GM23248 (cell line): ENCODE data around the gene DTWD2. TPM values are rescaled to one million over a fixed set of nuclear protein-coding genes. Genes with fewer than 3 reads are reported as not detected.
A peak's percentile ranks its signal among the peaks of the same experiment; 100 is the strongest.
"Not testable (repeated sequence)": the region's sequence is repeated elsewhere in the genome, so short reads cannot be mapped to it uniquely, and the experiment has no call there.

ENCODE experiments used
- DNase-seq: peaks from one replicate; pipeline ENCODE4 v3.0.0-alpha.2; 2015
- H2AFZ ChIP-seq: fragments of 200-600 bp; sonication (generic); 2 replicates; pipeline ENCODE4 v1.6.1; 2016; ENCODE audit warnings: antibody characterized with exemption
- H3F3A ChIP-seq: fragments of 200-600 bp; sonication (generic); 2 replicates; pipeline ENCODE4 v1.6.1; 2016; ENCODE audit warnings: mild to moderate bottlenecking, antibody characterized with exemption, mixed run types; ENCODE audit not compliant: insufficient read depth
- H3K27ac ChIP-seq: fragments of 200-600 bp; sonication (generic); 2 replicates; pipeline ENCODE4 v1.5.1; 2016; ENCODE audit warnings: mild to moderate bottlenecking
- H3K27me3 ChIP-seq: fragments of 200-600 bp; sonication (generic); replicated peaks from 2 replicates; pipeline ENCODE4 v1.6.1; 2016; ENCODE audit warnings: mild to moderate bottlenecking; ENCODE audit not compliant: insufficient read depth
- H3K36me3 ChIP-seq: fragments of 200-600 bp; sonication (generic); 2 replicates; pipeline ENCODE4 v1.6.1; 2016; ENCODE audit warnings: low read depth, mild to moderate bottlenecking
- H3K4me1 ChIP-seq: fragments of 200-600 bp; sonication (generic); 2 replicates; pipeline ENCODE4 v1.6.1; 2016; ENCODE audit warnings: mild to moderate bottlenecking; ENCODE audit not compliant: insufficient read depth
- H3K4me2 ChIP-seq: fragments of 200-600 bp; sonication (generic); one replicate; pipeline ENCODE4 v1.6.1; 2016; ENCODE audit warnings: mild to moderate bottlenecking; ENCODE audit not compliant: unreplicated experiment
- H3K4me3 ChIP-seq: fragments of 200-600 bp; sonication (generic); 2 replicates; pipeline ENCODE4 v1.5.1; 2016; ENCODE audit warnings: mild to moderate bottlenecking
- H3K79me2 ChIP-seq: fragments of 200-600 bp; sonication (generic); 2 replicates; pipeline ENCODE4 v1.6.1; 2016; ENCODE audit warnings: mild to moderate bottlenecking; ENCODE audit not compliant: insufficient read depth
- H3K9ac ChIP-seq: fragments of 200-600 bp; sonication (generic); 2 replicates; pipeline ENCODE4 v1.6.1; 2016; ENCODE audit warnings: mild to moderate bottlenecking
- H3K9me2 ChIP-seq: fragments of 200-600 bp; sonication (generic); 2 replicates; pipeline ENCODE4 v1.6.1; 2016; ENCODE audit warnings: mixed run types, mild to moderate bottlenecking, moderate library complexity; ENCODE audit not compliant: insufficient read depth
- H3K9me3 ChIP-seq: fragments of 200-600 bp; sonication (generic); one replicate; pipeline ENCODE4 v1.6.1; 2017; ENCODE audit warnings: low read depth
- H4K20me1 ChIP-seq: fragments of 200-600 bp; sonication (generic); 2 replicates; pipeline ENCODE4 v1.6.0; 2016; ENCODE audit not compliant: insufficient read depth
- EZH2 ChIP-seq: fragments of 200-600 bp; sonication (generic); IDR thresholded peaks from 2 replicates; pipeline ENCODE4 v1.6.1; 2018; ENCODE audit warnings: antibody characterized with exemption, mild to moderate bottlenecking; ENCODE audit not compliant: insufficient read depth, poor library complexity, severe bottlenecking
- EZH2phosphoT487 ChIP-seq: fragments of 200-600 bp; sonication (generic); IDR thresholded peaks from 2 replicates; pipeline ENCODE4 v1.6.1; 2018; ENCODE audit warnings: antibody characterized with exemption, moderate library complexity, mild to moderate bottlenecking, low read depth; ENCODE audit not compliant: insufficient read depth
- WGBS, 2 experiments: methylation state at CpG; one replicate each; pipeline ENCODE4 v1.1.6; 2015 to 2017; ENCODE audit warnings: low lambda C conversion rate in 2 of 2, low coverage in 1 of 2; ENCODE audit errors: missing lambda C conversion rate in 2 of 2; 5-methylcytosine and 5-hydroxymethylcytosine counted together
- in situ Hi-C: fragments of 300-500 bp; cut with MboI; formaldehyde crosslinking; loops from 2 replicates; pipeline ENCODE4 v1.15.0; 2020
- polyA plus RNA-seq: library from polyadenylated mRNA; unstranded; fragments of >200 nt; fragmentation: Nextera tagmentation; extraction: Ambion mirVana; gene quantifications from 2 replicates; pipeline ENCODE4 v1.2.1, GENCODE V29; 2016
- total RNA-seq: library from RNA; depleted of rRNA; stranded (reverse); fragments of >200 nt; shearing (Covaris generic); gene quantifications from 2 replicates; pipeline ENCODE4 v1.2.3, GENCODE V29; 2014

Gene DTWD2
- total and polyA plus RNA-seq, 2 experiments from 2014 or later, result 1.7 to 5.5 TPM

DNA sequence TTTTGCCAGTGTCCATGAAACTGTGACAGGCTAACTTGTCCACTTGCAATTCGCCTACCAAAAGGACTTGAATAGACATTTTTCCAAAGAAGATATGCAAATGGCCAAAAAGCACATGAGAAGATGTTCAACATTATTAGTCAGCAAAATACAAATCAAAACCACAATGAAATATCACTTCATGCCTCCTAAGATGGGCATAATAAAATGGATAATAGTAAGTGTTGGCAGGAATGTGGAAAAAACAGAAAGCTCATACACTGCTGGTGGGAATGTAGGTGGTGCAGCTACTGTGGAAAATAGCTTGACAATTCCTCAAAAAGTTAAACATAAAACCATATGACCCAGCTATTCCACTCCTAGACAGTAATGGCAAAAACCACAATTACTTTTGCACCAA, 7.9 kb downstream of the DTWD2 start:
- no peaks in the 10 kb centered on the region for H3F3A ChIP-seq
- in situ Hi-C loops, result no loop called here
- H3K4me3 ChIP-seq, result no peak overlapping the region
- WGBS, 2 experiments, result 92 to 94% methylated on average over 1 of the region's 1 CpG
- no peaks in the 10 kb centered on the region for H3K9me3 ChIP-seq
- H3K36me3 ChIP-seq, result no peaks in the 10 kb centered on the region
- no peak overlapping the region for H2AFZ ChIP-seq
- H3K9me2 ChIP-seq, result no peaks in the 10 kb centered on the region
- H3K27ac ChIP-seq, result no peak overlapping the region
- H3K4me1 ChIP-seq, result peaks cover 11% of the 10 kb centered on the region; the same call in 1 of the 2 replicates
- no peak overlapping the region for H3K9ac ChIP-seq
- no peaks in the 10 kb centered on the region for H4K20me1 ChIP-seq
- TF ChIP-seq EZH2phosphoT487, result no peak
- TF ChIP-seq EZH2, result no peak
- DNase-seq, result no peak
- no peak overlapping the region for H3K4me2 ChIP-seq
- no peaks in the 10 kb centered on the region for H3K27me3 ChIP-seq
- no peaks in the 10 kb centered on the region for H3K79me2 ChIP-seq

DNA sequence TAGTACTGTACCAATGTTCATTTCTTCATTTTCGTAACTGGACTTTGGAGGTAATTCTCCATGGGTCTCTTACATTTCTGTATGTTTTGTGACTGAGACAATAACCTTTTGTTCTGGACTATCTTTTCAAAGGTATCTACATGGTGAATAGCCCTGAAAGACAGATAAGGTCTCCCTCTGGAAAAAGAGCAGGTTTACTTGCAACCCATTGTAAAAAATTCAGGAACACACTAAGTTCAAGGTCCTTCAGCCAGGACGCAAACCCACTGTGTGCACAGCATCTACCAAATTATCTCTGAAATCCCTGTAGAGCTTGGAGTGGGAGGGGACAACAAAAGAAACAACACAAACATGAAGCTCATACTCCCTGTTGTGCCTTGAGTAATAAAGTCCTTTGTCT, 8.3 kb downstream of the DTWD2 start:
- H3K27ac ChIP-seq, result no peak overlapping the region
- no peak for DNase-seq
- H3K4me3 ChIP-seq, result no peak overlapping the region
- H3K9me2 ChIP-seq, result no peaks in the 10 kb centered on the region
- H3K79me2 ChIP-seq, result no peaks in the 10 kb centered on the region
- H3K4me2 ChIP-seq, result no peak overlapping the region
- H3K27me3 ChIP-seq, result no peaks in the 10 kb centered on the region
- H4K20me1 ChIP-seq, result no peaks in the 10 kb centered on the region
- 57 to 60% methylated on average over 2 of the region's 2 CpGs for WGBS, 2 experiments
- H2AFZ ChIP-seq, result no peak overlapping the region
- H3K4me1 ChIP-seq, result peaks cover 10% of the 10 kb centered on the region; the same call in 1 of the 2 replicates
- H3K9me3 ChIP-seq, result no peaks in the 10 kb centered on the region
- no peak for TF ChIP-seq EZH2phosphoT487
- no peaks in the 10 kb centered on the region for H3F3A ChIP-seq
- H3K9ac ChIP-seq, result no peak overlapping the region
- in situ Hi-C loops, result no loop called here
- no peaks in the 10 kb centered on the region for H3K36me3 ChIP-seq

DNA sequence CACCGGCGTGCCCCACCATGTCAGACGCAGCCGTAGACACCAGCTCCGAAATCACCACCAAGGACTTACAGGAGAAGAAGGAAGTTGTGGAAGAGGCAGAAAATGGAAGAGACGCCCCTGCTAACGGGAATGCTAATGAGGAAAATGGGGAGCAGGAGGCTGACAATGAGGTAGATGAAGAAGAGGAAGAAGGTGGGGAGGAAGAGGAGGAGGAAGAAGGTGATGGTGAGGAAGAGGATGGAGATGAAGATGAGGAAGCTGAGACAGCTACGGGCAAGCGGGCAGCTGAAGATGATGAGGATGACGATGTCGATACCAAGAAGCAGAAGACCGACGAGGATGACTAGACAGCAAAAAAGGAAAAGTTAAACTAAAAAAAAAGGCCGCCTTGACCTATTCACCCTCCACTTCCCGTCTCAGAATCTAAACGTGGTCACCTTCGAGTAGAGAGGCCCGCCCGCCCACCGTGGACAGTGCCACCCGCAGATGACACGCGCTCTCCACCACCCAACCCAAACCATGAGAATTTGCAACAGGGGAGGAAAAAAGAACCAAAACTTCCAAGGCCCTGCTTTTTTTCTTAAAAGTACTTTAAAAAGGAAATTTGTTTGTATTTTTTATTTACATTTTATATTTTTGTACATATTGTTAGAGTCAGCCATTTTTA, 14.4 kb downstream of the DTWD2 start:
- H3F3A ChIP-seq, H3K9me2 ChIP-seq, H3K4me1 ChIP-seq, H3K4me2 ChIP-seq, H3K9ac ChIP-seq, H3K9me3 ChIP-seq, H3K27me3 ChIP-seq, H3K79me2 ChIP-seq, H4K20me1 ChIP-seq, H3K4me3 ChIP-seq, H2AFZ ChIP-seq, in situ Hi-C loops, H3K27ac ChIP-seq, H3K36me3 ChIP-seq, DNase-seq: not testable (repeated sequence)
- 91 to 94% methylated on average over 16 to 23 of the region's 23 CpGs for WGBS, 2 experiments

DNA sequence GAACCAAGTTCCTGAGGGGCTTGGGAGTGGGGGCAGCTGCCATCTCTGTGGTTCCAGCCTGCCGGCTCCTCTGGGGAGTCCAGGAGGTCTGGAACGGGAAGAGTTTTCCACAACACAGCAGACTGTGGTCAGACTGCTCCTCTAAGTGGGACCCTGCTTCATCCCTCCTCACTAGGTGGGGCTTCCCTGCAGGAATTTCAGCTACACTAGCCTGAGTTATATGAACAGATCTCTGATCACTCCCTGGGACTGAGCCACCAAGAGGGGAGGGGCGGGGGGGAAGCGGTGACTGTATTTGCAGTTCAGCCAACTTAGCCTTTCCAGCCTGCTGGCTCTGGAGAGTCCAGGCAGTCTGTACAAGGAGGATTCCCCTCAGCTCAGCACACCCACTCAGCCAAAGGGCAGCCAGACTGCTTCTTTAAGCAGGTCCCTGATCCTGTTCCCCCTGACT, 19.4 kb downstream of the DTWD2 start:
- in situ Hi-C loops, result no loop called here
- no peak overlapping the region for H3K4me2 ChIP-seq
- no peaks in the 10 kb centered on the region for H3K27me3 ChIP-seq
- H3K9me3 ChIP-seq, result no peaks in the 10 kb centered on the region
- WGBS, 2 experiments, result 26 to 29% methylated on average over 4 of the region's 4 CpGs
- no peak overlapping the region for H3K9ac ChIP-seq
- H3K4me1 ChIP-seq, result no peaks in the 10 kb centered on the region
- H3K27ac ChIP-seq, result no peak overlapping the region
- H3K4me3 ChIP-seq, result no peak overlapping the region
- no peaks in the 10 kb centered on the region for H4K20me1 ChIP-seq
- H2AFZ ChIP-seq, result no peak overlapping the region
- H3K79me2 ChIP-seq, result no peaks in the 10 kb centered on the region
- TF ChIP-seq EZH2, result no peak
- TF ChIP-seq EZH2phosphoT487, result no peak
- H3F3A ChIP-seq, result no peaks in the 10 kb centered on the region
- H3K9me2 ChIP-seq, result no peaks in the 10 kb centered on the region
- DNase-seq, result peak; percentile 19
- H3K36me3 ChIP-seq, result no peaks in the 10 kb centered on the region

DNA sequence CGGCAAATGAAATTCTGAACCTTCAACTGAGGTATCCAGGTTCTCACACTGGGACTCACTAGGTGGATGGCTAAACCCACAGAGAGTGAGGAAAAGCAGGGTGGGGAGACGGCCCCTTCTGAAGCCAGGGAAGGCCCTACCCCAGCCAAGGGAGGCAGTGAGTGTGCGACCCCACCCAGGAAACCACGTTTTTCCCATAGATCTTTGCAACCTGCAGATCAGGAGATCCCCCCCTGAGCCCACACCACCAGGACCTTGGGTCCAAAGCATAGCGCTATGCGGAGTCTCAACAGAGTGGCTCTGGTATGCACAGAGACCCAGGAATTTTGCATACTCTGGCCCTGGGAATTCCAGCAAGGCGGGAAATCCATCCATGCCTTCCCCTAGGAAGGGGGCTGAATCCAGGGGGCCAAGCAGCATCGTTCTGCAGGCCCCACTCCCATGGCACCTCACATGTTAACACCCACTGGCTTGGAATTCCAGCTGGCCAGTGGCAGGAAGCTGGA, 19.9 kb downstream of the DTWD2 start:
- Histone ChIP-seq H3K9me2 (no peaks in the 10 kb centered on the region), H3K79me2 (no peaks in the 10 kb centered on the region), H3K4me2 (no peak overlapping the region), H3K9me3 (no peaks in the 10 kb centered on the region), H3K36me3 (no peaks in the 10 kb centered on the region), H3K4me3 (no peak overlapping the region), H3K9ac (no peak overlapping the region), H3K27ac (no peak overlapping the region), H4K20me1 (no peaks in the 10 kb centered on the region), H3K4me1 (no peaks in the 10 kb centered on the region), H3F3A (no peaks in the 10 kb centered on the region), H3K27me3 (no peaks in the 10 kb centered on the region), H2AFZ (no peak overlapping the region)
- WGBS, 2 experiments, result 67 to 75% methylated on average over 8 of the region's 8 CpGs
- in situ Hi-C loops, result no loop called here
- no peak for DNase-seq
- no peak for TF ChIP-seq EZH2
- TF ChIP-seq EZH2phosphoT487, result no peak
